HEK293 (cell line): Measurements from ENCODE around the gene LAMTOR2.

Experiments
- REPIN1 ChIP-seq: fragments of 450-650 bp; formaldehyde crosslinking; IDR thresholded peaks from 2 replicates; pipeline ENCODE4 v1.5.1; 2017; ENCODE audit warnings: missing biosample characterization, missing genetic modification characterization, low read depth
- ZBTB8A ChIP-seq: fragments of 450-650 bp; formaldehyde crosslinking; IDR thresholded peaks from 2 replicates; pipeline ENCODE4 v1.5.1; 2016; ENCODE audit warnings: missing biosample characterization, missing genetic modification characterization
- ZNF549 ChIP-seq: fragments of 450-650 bp; IDR thresholded peaks from 2 replicates; pipeline ENCODE4 v1.5.1; 2018; ENCODE audit warnings: missing biosample characterization, missing genetic modification characterization, mild to moderate bottlenecking, inconsistent platforms, moderate library complexity
- ZNF600 ChIP-seq: fragments of 450-650 bp; formaldehyde crosslinking; IDR thresholded peaks from 2 replicates; pipeline ENCODE4 v1.5.1; 2016; ENCODE audit warnings: missing biosample characterization, missing genetic modification characterization
- ZNF830 ChIP-seq: fragments of 450-650 bp; IDR thresholded peaks from 2 replicates; pipeline ENCODE4 v1.5.0; 2018; ENCODE audit warnings: missing biosample characterization, missing genetic modification characterization, low read depth, mild to moderate bottlenecking, moderate library complexity
- TF ChIP-seq, protein P1 (sequence below): fragments of 450-650 bp; formaldehyde crosslinking; IDR thresholded peaks from 2 replicates; pipeline ENCODE4 v1.5.1; 2016; ENCODE audit warnings: missing biosample characterization, missing genetic modification characterization
- TF ChIP-seq, protein P2 (sequence below): fragments of 450-650 bp; formaldehyde crosslinking; IDR thresholded peaks from 2 replicates; pipeline ENCODE4 v1.5.1; 2017; ENCODE audit warnings: missing biosample characterization, missing genetic modification characterization
- TF ChIP-seq, protein P3 (sequence below): sonication (generic); formaldehyde crosslinking; IDR thresholded peaks from 2 replicates; pipeline ENCODE4 v1.8.1; 2022; ENCODE audit warnings: mild to moderate bottlenecking, moderate library complexity, missing genetic modification reagents
- TF ChIP-seq, protein P4 (sequence below): fragments of 450-650 bp; formaldehyde crosslinking; IDR thresholded peaks from 2 replicates; pipeline ENCODE4 v1.5.1; 2016; ENCODE audit warnings: missing biosample characterization, missing genetic modification characterization
- TF ChIP-seq, protein P5 (sequence below): fragments of 450-650 bp; formaldehyde crosslinking; IDR thresholded peaks from 2 replicates; pipeline ENCODE4 v1.5.1; 2016; ENCODE audit warnings: missing biosample characterization, missing genetic modification characterization
- TF ChIP-seq, protein P6 (sequence below): fragments of 450-650 bp; formaldehyde crosslinking; IDR thresholded peaks from 2 replicates; pipeline ENCODE4 v1.5.1; 2016; ENCODE audit warnings: missing biosample characterization, missing genetic modification characterization

DNA sequence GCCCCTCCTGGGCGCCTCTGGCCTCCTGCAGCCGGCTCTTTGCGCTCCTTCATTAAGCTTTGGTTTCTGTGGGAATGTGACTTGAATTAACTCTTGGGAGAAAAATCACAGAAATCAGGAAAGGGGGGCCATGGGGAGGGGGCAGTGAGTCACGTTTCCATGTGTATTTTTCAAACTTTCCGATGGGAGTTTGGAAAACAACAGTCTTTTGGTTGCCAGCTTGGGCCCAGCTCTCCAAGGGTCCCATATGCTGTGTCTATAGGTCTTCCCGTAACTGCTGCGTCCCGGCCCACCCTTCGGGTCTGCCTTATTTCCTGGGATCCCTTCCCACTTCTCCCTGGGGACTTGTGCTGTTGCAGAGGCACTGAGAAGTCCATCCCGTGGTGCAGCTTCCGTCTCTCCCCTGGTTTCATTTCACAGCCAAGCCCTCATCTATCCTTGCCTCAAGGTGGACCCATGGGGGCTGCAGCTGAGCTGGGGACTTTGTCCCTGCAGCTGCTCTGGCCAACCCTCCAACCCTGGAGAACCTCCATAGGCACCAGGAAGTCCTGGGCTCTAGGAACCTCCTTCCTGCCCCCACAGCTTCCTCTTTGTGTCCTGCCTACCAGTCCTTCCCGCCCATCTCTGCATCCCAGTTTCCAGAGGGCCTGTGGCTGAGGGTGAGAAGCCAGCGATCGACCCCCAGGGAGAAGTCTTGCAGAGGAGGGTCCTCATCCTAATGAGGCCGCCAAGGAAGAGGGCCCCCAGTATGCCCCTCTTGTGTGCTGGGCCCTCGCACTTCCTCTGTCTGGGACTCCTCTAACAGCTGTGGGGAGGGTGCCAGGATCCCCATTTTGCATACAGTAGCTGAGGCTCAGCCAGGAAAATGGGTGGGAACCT is 48.3 kb downstream of the LAMTOR2 start:
- TF ChIP-seq ZBTB8A (tag by site-specific recombination) (no peak), REPIN1 (tag by site-specific recombination) (no peak), ZNF830 (no peak), ZNF549 (tag by site-specific recombination) (no peak), ZNF600 (tag by site-specific recombination) (no peak)
- TF ChIP-seq, protein P1, sequence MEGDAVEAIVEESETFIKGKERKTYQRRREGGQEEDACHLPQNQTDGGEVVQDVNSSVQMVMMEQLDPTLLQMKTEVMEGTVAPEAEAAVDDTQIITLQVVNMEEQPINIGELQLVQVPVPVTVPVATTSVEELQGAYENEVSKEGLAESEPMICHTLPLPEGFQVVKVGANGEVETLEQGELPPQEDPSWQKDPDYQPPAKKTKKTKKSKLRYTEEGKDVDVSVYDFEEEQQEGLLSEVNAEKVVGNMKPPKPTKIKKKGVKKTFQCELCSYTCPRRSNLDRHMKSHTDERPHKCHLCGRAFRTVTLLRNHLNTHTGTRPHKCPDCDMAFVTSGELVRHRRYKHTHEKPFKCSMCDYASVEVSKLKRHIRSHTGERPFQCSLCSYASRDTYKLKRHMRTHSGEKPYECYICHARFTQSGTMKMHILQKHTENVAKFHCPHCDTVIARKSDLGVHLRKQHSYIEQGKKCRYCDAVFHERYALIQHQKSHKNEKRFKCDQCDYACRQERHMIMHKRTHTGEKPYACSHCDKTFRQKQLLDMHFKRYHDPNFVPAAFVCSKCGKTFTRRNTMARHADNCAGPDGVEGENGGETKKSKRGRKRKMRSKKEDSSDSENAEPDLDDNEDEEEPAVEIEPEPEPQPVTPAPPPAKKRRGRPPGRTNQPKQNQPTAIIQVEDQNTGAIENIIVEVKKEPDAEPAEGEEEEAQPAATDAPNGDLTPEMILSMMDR, result no peak
- TF ChIP-seq, protein P2, sequence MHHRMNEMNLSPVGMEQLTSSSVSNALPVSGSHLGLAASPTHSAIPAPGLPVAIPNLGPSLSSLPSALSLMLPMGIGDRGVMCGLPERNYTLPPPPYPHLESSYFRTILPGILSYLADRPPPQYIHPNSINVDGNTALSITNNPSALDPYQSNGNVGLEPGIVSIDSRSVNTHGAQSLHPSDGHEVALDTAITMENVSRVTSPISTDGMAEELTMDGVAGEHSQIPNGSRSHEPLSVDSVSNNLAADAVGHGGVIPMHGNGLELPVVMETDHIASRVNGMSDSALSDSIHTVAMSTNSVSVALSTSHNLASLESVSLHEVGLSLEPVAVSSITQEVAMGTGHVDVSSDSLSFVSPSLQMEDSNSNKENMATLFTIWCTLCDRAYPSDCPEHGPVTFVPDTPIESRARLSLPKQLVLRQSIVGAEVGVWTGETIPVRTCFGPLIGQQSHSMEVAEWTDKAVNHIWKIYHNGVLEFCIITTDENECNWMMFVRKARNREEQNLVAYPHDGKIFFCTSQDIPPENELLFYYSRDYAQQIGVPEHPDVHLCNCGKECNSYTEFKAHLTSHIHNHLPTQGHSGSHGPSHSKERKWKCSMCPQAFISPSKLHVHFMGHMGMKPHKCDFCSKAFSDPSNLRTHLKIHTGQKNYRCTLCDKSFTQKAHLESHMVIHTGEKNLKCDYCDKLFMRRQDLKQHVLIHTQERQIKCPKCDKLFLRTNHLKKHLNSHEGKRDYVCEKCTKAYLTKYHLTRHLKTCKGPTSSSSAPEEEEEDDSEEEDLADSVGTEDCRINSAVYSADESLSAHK (tag by site-specific recombination), result no peak
- TF ChIP-seq, protein P3, sequence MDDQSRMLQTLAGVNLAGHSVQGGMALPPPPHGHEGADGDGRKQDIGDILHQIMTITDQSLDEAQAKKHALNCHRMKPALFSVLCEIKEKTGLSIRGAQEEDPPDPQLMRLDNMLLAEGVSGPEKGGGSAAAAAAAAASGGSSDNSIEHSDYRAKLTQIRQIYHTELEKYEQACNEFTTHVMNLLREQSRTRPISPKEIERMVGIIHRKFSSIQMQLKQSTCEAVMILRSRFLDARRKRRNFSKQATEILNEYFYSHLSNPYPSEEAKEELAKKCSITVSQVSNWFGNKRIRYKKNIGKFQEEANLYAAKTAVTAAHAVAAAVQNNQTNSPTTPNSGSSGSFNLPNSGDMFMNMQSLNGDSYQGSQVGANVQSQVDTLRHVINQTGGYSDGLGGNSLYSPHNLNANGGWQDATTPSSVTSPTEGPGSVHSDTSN (CRISPR knock-in tag), result no peak
- TF ChIP-seq, protein P4, sequence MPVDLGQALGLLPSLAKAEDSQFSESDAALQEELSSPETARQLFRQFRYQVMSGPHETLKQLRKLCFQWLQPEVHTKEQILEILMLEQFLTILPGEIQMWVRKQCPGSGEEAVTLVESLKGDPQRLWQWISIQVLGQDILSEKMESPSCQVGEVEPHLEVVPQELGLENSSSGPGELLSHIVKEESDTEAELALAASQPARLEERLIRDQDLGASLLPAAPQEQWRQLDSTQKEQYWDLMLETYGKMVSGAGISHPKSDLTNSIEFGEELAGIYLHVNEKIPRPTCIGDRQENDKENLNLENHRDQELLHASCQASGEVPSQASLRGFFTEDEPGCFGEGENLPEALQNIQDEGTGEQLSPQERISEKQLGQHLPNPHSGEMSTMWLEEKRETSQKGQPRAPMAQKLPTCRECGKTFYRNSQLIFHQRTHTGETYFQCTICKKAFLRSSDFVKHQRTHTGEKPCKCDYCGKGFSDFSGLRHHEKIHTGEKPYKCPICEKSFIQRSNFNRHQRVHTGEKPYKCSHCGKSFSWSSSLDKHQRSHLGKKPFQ (tag by site-specific recombination), result no peak
- TF ChIP-seq, protein P5, sequence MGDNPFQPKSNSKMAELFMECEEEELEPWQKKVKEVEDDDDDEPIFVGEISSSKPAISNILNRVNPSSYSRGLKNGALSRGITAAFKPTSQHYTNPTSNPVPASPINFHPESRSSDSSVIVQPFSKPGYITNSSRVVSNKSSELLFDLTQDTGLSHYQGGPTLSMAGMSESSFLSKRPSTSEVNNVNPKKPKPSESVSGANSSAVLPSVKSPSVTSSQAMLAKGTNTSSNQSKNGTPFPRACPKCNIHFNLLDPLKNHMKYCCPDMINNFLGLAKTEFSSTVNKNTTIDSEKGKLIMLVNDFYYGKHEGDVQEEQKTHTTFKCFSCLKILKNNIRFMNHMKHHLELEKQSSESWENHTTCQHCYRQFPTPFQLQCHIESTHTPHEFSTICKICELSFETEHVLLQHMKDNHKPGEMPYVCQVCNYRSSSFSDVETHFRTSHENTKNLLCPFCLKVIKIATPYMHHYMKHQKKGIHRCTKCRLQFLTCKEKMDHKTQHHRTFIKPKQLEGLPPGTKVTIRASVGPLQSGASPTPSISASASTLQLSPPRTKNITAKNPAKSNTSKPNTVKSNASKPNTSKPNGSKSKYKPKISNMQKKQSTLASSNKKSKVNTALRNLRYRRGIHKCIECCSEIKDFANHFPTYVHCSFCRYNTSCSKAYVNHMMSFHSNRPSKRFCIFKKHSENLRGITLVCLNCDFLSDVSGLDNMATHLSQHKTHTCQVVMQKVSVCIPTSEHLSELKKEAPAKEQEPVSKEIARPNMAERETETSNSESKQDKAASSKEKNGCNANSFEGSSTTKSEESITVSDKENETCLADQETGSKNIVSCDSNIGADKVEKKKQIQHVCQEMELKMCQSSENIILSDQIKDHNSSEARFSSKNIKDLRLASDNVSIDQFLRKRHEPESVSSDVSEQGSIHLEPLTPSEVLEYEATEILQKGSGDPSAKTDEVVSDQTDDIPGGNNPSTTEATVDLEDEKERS (tag by site-specific recombination), result no peak
- TF ChIP-seq, protein P6, sequence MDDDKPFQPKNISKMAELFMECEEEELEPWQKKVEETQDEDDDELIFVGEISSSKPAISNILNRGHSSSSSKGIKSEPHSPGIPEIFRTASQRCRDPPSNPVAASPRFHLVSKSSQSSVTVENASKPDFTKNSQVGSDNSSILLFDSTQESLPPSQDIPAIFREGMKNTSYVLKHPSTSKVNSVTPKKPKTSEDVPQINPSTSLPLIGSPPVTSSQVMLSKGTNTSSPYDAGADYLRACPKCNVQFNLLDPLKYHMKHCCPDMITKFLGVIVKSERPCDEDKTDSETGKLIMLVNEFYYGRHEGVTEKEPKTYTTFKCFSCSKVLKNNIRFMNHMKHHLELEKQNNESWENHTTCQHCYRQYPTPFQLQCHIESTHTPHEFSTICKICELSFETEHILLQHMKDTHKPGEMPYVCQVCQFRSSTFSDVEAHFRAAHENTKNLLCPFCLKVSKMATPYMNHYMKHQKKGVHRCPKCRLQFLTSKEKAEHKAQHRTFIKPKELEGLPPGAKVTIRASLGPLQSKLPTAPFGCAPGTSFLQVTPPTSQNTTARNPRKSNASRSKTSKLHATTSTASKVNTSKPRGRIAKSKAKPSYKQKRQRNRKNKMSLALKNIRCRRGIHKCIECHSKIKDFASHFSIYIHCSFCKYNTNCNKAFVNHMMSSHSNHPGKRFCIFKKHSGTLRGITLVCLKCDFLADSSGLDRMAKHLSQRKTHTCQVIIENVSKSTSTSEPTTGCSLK (tag by site-specific recombination), result no peak
